HL-60 (cell line): Measurements from ENCODE around the gene APOBEC3A.
A peak's percentile ranks its signal among the peaks of the same experiment; 100 is the strongest.
"Not testable (repeated sequence)": the region's sequence is repeated elsewhere in the genome, so short reads cannot be mapped to it uniquely, and the experiment has no call there.

ENCODE experiments used
- DNase-seq, 2 experiments: peaks; one replicate each; pipeline ENCODE4 v3.0.0-alpha.2; 2010 to 2020; ENCODE audit warnings: low read depth in 1 of 2, low spot score in 1 of 2
- H3K27ac ChIP-seq: fragments of 250-450 bp; sonication (Bioruptor Pico); replicated peaks from 2 replicates; pipeline ENCODE4 v1.5.1; 2020; ENCODE audit warnings: mild to moderate bottlenecking, moderate library complexity
- H3K27me3 ChIP-seq: fragments of 250-450 bp; sonication (Bioruptor Pico); 2 replicates; pipeline ENCODE4 v1.5.1; 2021; ENCODE audit warnings: mild to moderate bottlenecking, moderate library complexity; ENCODE audit not compliant: insufficient read depth, poor library complexity, severe bottlenecking
- H3K4me3 ChIP-seq: replicated peaks from 2 replicates; pipeline ENCODE4 v1.5.1; 2011; ENCODE audit warnings: mild to moderate bottlenecking, control low read depth, low read length; ENCODE audit not compliant: insufficient read depth
- GABPA ChIP-seq: IDR thresholded peaks from 2 replicates; pipeline ENCODE4 v1.6.1; 2012; ENCODE audit warnings: low read depth
- POLR2AphosphoS5 ChIP-seq: IDR thresholded peaks from 2 replicates; pipeline ENCODE4 v1.6.1; 2012; ENCODE audit warnings: low read depth
- SPI1 ChIP-seq: IDR thresholded peaks from 2 replicates; pipeline ENCODE4 v1.6.1; 2012; ENCODE audit warnings: low read depth, mild to moderate bottlenecking, borderline replicate concordance
- TF ChIP-seq, protein P1 (sequence below): IDR thresholded peaks from 2 replicates; pipeline ENCODE4 v1.6.1; 2012; ENCODE audit warnings: low read depth; ENCODE audit not compliant: insufficient replicate concordance
- TF ChIP-seq, protein P2 (sequence below): IDR thresholded peaks from one replicate; pipeline ENCODE4 v1.5.1; 2011; ENCODE audit warnings: low read length, control low read depth, inconsistent platforms; ENCODE audit not compliant: insufficient read depth

Gene APOBEC3A

DNA sequence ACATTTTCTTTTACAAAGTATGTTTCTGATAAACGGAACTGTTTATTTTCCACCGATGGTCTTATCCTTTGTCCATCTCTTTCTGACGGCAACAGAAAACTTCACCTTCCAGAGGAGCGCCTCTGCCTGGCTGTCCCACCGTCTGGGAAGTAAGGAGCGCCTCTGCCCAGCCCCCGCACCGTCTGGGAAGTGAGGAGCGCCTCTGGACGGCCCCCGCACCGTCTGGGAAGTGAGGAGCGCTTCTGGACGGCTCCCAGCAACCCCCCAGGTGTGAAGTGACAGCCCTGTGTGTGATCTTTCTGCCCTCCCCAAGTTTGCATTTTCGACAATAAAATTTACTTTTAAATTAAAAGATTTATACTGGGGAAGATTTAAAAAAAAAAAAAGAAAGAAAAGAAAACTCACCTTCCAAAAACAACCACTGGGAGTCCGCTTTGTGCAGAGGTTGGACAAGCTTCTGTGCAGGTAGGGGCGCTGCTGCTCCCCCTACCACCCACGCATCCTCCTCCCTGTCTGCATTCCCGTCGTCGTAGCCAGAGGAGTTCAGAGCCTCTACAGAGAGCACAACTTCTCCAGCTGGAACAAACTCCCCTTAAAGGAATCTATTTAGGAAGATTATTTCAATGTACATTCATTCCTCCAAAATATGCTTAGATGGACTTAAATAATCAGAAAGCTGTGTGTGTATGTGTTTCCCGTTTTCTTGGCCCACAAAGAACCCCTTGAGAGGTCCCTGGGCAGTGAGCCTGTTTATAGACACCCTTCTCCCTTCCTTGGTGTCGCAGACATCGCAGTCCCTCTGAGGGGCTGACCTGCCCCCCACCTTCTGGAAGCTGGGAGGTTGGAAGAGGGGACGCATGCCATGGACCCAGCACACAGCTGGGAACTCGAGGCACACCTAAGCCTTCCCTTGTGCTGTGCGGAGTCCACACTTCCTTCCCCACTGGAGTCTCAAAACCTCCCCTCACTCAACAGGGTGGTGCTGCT lies 23.9 kb downstream of the APOBEC3A start:
- Histone ChIP-seq H3K4me3 (no peak overlapping the region), H3K27me3 (no peaks in the 10 kb centered on the region), H3K27ac (no peak overlapping the region)
- TF ChIP-seq, protein P1, sequence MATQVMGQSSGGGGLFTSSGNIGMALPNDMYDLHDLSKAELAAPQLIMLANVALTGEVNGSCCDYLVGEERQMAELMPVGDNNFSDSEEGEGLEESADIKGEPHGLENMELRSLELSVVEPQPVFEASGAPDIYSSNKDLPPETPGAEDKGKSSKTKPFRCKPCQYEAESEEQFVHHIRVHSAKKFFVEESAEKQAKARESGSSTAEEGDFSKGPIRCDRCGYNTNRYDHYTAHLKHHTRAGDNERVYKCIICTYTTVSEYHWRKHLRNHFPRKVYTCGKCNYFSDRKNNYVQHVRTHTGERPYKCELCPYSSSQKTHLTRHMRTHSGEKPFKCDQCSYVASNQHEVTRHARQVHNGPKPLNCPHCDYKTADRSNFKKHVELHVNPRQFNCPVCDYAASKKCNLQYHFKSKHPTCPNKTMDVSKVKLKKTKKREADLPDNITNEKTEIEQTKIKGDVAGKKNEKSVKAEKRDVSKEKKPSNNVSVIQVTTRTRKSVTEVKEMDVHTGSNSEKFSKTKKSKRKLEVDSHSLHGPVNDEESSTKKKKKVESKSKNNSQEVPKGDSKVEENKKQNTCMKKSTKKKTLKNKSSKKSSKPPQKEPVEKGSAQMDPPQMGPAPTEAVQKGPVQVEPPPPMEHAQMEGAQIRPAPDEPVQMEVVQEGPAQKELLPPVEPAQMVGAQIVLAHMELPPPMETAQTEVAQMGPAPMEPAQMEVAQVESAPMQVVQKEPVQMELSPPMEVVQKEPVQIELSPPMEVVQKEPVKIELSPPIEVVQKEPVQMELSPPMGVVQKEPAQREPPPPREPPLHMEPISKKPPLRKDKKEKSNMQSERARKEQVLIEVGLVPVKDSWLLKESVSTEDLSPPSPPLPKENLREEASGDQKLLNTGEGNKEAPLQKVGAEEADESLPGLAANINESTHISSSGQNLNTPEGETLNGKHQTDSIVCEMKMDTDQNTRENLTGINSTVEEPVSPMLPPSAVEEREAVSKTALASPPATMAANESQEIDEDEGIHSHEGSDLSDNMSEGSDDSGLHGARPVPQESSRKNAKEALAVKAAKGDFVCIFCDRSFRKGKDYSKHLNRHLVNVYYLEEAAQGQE, result no peak
- TF ChIP-seq GABPA (no peak), POLR2AphosphoS5 (no peak), SPI1 (no peak)
- TF ChIP-seq, protein P2, sequence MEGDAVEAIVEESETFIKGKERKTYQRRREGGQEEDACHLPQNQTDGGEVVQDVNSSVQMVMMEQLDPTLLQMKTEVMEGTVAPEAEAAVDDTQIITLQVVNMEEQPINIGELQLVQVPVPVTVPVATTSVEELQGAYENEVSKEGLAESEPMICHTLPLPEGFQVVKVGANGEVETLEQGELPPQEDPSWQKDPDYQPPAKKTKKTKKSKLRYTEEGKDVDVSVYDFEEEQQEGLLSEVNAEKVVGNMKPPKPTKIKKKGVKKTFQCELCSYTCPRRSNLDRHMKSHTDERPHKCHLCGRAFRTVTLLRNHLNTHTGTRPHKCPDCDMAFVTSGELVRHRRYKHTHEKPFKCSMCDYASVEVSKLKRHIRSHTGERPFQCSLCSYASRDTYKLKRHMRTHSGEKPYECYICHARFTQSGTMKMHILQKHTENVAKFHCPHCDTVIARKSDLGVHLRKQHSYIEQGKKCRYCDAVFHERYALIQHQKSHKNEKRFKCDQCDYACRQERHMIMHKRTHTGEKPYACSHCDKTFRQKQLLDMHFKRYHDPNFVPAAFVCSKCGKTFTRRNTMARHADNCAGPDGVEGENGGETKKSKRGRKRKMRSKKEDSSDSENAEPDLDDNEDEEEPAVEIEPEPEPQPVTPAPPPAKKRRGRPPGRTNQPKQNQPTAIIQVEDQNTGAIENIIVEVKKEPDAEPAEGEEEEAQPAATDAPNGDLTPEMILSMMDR, result no peak
- DNase-seq, result no peak

DNA sequence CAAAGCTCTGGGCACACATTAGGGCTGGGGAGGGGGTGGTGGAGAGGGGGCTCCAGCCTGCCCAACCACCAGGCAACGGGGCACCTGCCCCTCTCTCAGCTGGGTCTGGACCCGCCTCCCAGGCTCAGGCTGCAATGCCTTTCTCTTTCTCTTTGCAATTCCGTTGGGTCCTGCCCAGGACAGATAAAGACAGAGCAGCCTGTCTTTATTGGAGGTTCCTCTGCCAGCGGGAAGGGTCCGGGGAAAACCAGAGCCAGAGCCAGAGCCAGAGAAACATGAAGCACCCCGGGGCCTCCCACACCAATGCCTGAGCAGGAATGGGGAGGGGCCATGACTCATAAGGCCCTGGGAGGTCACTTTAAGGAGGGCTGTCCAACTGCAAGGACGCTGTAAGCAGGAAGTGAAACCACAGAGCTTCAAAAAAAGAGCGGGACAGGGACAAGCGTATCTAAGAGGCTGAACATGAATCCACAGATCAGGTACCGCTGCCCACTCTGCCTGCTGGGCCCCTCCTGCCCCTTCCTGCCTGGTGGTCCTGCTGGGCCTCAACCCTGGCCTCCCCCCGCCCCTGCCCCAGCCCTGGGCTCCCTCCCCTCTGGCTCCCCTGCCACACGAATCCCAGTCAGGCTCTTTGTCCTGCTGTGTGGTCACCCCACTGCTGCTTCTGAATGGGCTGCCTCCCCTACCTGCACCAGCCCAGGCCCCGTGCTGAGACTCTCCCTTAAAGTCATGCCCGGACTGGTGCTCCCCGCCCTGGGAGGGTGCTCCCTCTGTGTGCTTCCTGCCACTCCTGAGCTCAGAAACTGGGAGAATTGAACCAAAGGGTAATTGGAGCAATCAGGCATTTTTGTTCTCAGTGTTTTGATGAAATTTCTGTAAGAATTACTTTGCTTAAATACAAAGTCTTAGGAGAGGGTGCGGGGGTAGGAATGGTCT lies 24.9 kb downstream of the APOBEC3A start, which contains the start of gene APOBEC3B:
TSS of gene APOBEC3B (plus strand) at position 356 of the 936 bp plus-strand sequence. CDS start at position 463, 107 bp downstream.
- DNase-seq, result peak; percentile 80 to 83
- Histone ChIP-seq H3K27me3 (no peaks in the 10 kb centered on the region), H3K27ac (no peak within 1 kb of the TSS; the same call in 1 of the 2 replicates), H3K4me3 (no peak within 1 kb of the TSS)
- TF ChIP-seq POLR2AphosphoS5 (no peak), SPI1 (no peak), GABPA (no peak)
- TF ChIP-seq, protein P2, result no peak
- TF ChIP-seq, protein P1, result no peak

DNA sequence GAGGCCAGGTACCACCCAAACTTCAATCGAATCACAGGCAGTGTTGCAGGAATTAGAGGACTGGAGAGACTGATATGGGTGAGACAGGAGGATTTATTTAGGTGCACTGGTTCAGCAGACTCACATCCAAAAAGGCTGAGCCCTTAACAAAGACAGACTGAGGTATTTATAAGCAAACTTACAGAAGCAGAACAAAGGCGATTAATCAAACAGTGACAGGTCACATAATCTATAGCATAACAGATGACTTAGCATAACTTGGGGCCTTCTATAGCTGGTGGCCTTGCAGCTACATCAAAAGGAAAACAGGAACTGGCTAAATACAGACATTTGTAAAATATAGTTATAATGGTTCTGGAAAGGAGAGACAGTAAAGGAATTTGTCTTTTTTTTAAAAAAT lies 26.8 kb downstream of the APOBEC3A start:
- Histone ChIP-seq H3K27ac (no peak overlapping the region), H3K4me3 (no peak overlapping the region), H3K27me3 (no peaks in the 10 kb centered on the region)
- no peak for TF ChIP-seq POLR2AphosphoS5
- TF ChIP-seq, protein P2, result no peak
- TF ChIP-seq SPI1, result peak; percentile 39; the same call in 1 of the 2 replicates
- no peak for DNase-seq

DNA sequence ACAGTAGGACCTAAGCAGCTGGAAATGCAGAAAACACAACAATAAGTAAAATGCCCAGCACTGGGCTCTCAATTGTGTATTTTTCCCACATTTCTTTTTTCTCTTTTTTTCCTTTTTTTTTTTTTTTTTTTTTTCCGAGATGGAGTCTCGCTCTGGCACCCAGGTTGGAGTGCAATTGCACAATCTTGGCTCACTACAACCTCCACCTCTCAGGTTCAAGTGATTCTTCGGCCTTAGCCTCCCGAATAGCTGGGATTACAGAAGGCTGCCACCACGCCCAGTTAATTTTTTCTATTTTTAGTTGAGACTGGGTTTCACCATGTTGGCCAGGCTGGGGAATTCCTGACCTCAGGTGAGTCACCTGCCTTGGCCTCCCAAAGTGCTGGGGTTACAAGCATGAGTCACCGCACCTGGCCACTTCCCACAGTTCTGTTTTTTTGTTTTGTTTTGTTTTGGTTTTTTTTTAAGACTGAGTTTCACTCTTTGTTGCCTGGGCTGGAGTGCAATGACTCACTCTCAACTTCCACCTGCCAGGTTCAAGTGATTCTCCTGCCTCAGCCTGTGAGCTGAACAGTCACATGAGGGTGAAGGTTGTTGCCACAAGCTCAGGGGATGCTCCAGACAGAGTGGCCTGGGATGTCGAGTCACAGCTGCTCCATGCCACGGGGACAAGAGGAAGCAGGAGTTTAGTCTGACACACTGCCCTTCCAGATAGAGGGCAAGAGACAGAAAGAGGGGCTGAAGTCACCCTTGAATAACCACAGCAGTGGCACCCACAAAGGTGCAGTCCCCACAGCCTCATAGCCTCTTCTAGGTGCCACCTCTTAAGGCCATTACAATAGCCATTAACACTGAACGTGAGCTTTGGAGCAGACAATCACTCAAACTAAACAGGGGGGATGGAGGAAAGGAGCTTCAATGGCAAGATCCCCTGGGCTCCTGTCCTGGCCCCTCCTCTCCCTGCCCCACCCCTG lies 27.7 kb downstream of the APOBEC3A start:
- H3K27me3 ChIP-seq, H3K4me3 ChIP-seq, H3K27ac ChIP-seq, DNase-seq: not testable (repeated sequence)
